C1 segment of cervical spinal cord (tissue), 14 donors: ENCODE data around the gene NEURL2.

ENCODE experiments used
- DNase-seq, 14 donors: peaks; one replicate each; lab custom pipeline; 2025; lab: John Stamatoyannopoulos, UW

Gene NEURL2

GRCh38 chr20:45845452-45845851 is 45.6 kb downstream of the NEURL2 start:
- DNase-seq, result no peak

DNA sequence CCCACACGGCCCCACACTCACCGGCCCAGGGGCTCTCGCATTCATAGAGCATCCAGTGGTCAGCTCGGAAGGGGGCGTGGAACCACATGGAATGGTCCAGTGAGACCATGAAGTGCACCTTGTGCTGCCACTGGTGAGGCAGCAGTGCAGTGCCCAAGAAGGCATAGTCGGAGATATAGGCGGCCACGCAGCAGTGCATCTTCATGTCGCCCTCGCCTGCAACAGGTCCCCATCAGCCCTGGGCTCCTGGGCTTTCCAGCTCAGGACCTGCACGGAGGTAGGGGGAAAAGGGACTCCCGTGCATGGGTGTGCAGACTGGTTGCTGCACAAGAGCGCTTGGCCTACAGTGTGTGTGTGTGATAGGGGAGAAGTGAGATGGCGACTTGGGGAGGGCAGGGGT is 47.5 kb downstream of the NEURL2 start:
- DNase-seq, result no peak

GRCh38 chr20:45842169-45842812 is 48.7 kb downstream of the NEURL2 start:
- no peak for DNase-seq

DNA sequence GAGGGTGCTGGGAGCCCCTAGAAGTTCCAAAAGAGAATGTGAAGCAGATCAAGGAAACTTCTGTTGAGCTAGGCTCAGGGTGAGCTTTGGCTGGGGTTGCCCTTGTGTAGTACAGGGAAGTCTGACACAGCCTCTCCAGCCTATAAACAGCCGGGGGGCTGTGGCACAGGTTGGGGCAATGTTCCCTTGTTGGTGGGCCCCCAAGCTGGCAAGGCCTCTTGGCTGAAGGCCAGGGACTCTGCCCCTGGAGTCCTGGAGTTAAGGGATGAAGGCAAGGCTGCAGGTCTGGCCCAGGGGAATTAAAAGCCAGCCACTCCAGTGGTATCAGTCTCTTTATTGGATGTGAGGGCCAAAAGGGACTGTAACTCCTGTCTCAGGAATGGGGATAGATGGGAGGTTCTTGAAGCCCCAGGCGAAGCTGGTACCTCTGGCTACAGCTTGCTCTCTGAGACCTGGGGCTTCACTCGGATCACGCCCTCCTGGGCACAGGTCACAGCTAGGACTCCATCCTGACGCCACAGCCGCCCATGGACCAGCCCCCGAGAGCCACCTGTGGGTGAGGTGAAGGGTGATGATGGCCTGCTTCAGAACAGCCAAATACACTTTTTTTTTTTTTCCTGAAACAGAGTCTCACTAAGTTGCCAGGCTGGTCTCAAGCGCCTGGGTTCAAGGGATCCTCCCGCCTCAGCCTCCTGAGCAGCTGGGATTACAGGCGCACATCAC is 49.4 kb downstream of the NEURL2 start:
- no peak for DNase-seq

- DNase-seq, result peak in 1 of 14 donors; percentile 10
These were observed 50.3 kb downstream of the NEURL2 start for GRCh38 chr20:45840700-45841198.
